ENCODE data around the gene ARCN1.
A peak's percentile ranks its signal among the peaks of the same experiment; 100 is the strongest.
"Not testable (repeated sequence)": the region's sequence is repeated elsewhere in the genome, so short reads cannot be mapped to it uniquely, and the experiment has no call there.

Gene ARCN1

DNA sequence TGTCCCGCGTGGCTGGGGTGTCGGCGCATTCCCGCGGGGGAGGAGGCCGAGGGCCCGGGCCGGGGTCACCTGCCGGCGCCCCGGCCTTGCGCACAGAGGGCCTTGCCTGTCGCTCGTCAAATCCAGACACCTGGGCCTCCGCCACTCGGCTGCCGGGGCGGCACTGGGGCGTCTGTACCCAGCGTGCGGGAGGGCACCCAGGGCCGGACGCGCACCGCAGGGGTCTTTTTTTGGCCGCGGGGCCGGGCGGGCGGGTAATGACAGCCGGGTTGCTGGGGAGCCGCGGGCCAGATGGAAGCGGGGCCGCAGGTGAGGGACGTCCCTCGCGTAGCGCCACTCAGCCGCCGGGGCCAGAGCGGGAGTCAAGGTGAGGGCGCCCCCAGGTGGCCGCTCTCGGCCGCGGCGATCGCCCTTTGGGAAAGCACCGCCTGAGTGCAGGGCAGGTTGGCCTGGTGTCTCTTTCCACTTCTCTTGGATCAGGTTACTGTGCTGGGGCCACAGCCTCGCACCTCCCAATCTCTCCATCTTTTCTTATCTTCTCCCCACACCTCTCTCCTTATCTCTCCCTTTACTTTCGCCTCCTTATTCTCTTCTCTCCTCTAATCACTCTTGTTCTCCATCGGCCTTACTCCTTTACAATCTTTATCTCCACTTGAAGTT, 38.7 kb downstream of the ARCN1 start:
- Histone ChIP-seq H3K56ac (ENCODE audit: low read length) (peak overlapping the region; percentile 44), H3K4me3 (ENCODE audit: low read length) (no peak overlapping the region), H2BK5ac (ENCODE audit: low read length) (no peak overlapping the region), H3K4me1 (ENCODE audit: control insufficient read depth, low read depth, low read length) (peaks cover 8% of the 10 kb centered on the region), H3K9ac (ENCODE audit: low read length) (peak overlapping the region; percentile 13), H2BK15ac (replicated peaks; ENCODE audit: low read depth) (no peak overlapping the region), H3K27ac (ENCODE audit: low read depth, low read length) (no peak overlapping the region), H3K27me3 (ENCODE audit: insufficient read depth, low read length, poor library complexity) (peaks cover 37% of the 10 kb centered on the region), H2AK5ac (ENCODE audit: low read length) (no peak overlapping the region), H3K4ac (ENCODE audit: low read depth, low read length) (no peak overlapping the region), H3K79me2 (ENCODE audit: control insufficient read depth, insufficient read depth, low read length) (no peaks in the 10 kb centered on the region), H2BK120ac (ENCODE audit: low read depth, low read length) (no peak overlapping the region), H3K23ac (ENCODE audit: low read length) (no peak overlapping the region), H3K79me1 (ENCODE audit: low read length) (no peaks in the 10 kb centered on the region), H4K8ac (ENCODE audit: low read depth, low read length) (no peak overlapping the region), H3K4me2 (ENCODE audit: low read length) (peak overlapping the region; percentile 16), H3K18ac (ENCODE audit: low read length) (no peak overlapping the region), H4K5ac (ENCODE audit: low read length) (no peak overlapping the region), H3K36me3 (ENCODE audit: control insufficient read depth, insufficient read depth, low read length) (no peaks in the 10 kb centered on the region)
- peak; percentile 96 for DNase-seq
- WGBS (ENCODE audit: extremely low coverage, insufficient coverage, low lambda C conversion rate), result 100% methylated on average over 2 of the region's 54 CpGs

DNA sequence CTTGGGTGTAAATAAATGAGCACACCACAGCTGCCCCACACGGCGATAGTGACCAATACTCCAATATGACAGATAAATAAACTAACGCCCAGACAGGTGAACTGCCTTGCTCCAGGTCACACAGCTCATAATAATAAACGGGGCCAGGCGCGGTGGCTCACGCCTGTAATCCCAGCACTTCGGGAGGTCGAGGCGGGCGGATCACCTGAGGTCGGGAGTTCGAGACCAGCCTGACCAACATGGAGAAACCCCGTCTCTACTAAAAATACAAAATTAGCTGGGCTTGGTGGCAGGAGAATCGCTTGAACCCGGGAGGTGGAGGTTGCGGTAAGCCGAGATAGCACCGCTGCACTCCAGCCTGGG, 39.2 kb downstream of the ARCN1 start:
- not testable (repeated sequence) for H4K8ac ChIP-seq (ENCODE audit: low read depth, low read length); H3K79me1 ChIP-seq (ENCODE audit: low read length); H3K18ac ChIP-seq (ENCODE audit: low read length); H2BK15ac ChIP-seq (replicated peaks; ENCODE audit: low read depth); H3K27ac ChIP-seq (ENCODE audit: low read depth, low read length); H3K79me2 ChIP-seq (ENCODE audit: control insufficient read depth, insufficient read depth, low read length); H3K4me2 ChIP-seq (ENCODE audit: low read length); H2AK5ac ChIP-seq (ENCODE audit: low read length); H3K4me3 ChIP-seq (ENCODE audit: low read length); H3K56ac ChIP-seq (ENCODE audit: low read length); H2BK5ac ChIP-seq (ENCODE audit: low read length); H3K9ac ChIP-seq (ENCODE audit: low read length); H3K23ac ChIP-seq (ENCODE audit: low read length); H3K36me3 ChIP-seq (ENCODE audit: control insufficient read depth, insufficient read depth, low read length); DNase-seq; H4K5ac ChIP-seq (ENCODE audit: low read length); H2BK120ac ChIP-seq (ENCODE audit: low read depth, low read length); H3K4me1 ChIP-seq (ENCODE audit: control insufficient read depth, low read depth, low read length); H3K4ac ChIP-seq (ENCODE audit: low read depth, low read length)
- no CpG with 5 or more reads among the region's 19 CpGs for WGBS (ENCODE audit: extremely low coverage, insufficient coverage, low lambda C conversion rate)
- H3K27me3 ChIP-seq (ENCODE audit: insufficient read depth, low read length, poor library complexity), result peaks cover 34% of the 10 kb centered on the region

DNA sequence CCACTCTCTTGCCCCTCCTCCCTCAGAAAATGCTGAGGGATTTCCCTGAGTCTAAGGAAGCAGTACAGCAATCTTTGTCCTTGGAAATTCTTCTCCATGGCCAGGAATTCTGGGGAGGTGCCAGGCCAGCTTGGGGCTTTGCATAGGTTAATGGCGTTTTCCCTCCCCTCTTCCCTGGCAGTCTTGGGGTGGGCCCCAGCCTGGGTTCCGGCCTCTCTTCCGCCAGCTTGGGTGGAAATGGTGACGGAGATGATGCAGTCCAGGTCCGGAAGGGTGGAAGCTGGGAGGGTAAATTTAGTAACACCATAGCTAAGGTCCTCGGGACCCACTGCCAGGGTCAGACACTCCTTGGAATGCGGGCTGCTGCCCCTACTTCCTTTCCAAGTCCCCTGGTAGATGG, 40.2 kb downstream of the ARCN1 start:
- peaks cover 10% of the 10 kb centered on the region for H3K4me1 ChIP-seq (ENCODE audit: control insufficient read depth, low read depth, low read length)
- H2AK5ac ChIP-seq (ENCODE audit: low read length), result no peak overlapping the region
- no peak overlapping the region for H3K9ac ChIP-seq (ENCODE audit: low read length)
- no peak overlapping the region for H4K8ac ChIP-seq (ENCODE audit: low read depth, low read length)
- no peak overlapping the region for H4K5ac ChIP-seq (ENCODE audit: low read length)
- no CpG with 5 or more reads among the region's 7 CpGs for WGBS (ENCODE audit: extremely low coverage, insufficient coverage, low lambda C conversion rate)
- no peaks in the 10 kb centered on the region for H3K79me1 ChIP-seq (ENCODE audit: low read length)
- no peaks in the 10 kb centered on the region for H3K79me2 ChIP-seq (ENCODE audit: control insufficient read depth, insufficient read depth, low read length)
- H3K23ac ChIP-seq (ENCODE audit: low read length), result no peak overlapping the region
- no peak overlapping the region for H2BK15ac ChIP-seq (replicated peaks; ENCODE audit: low read depth)
- H3K36me3 ChIP-seq (ENCODE audit: control insufficient read depth, insufficient read depth, low read length), result no peaks in the 10 kb centered on the region
- no peak overlapping the region for H3K56ac ChIP-seq (ENCODE audit: low read length)
- H3K27ac ChIP-seq (ENCODE audit: low read depth, low read length), result no peak overlapping the region
- H3K18ac ChIP-seq (ENCODE audit: low read length), result no peak overlapping the region
- no peak overlapping the region for H3K4me3 ChIP-seq (ENCODE audit: low read length)
- H2BK120ac ChIP-seq (ENCODE audit: low read depth, low read length), result no peak overlapping the region
- H3K27me3 ChIP-seq (ENCODE audit: insufficient read depth, low read length, poor library complexity), result peaks cover 28% of the 10 kb centered on the region
- DNase-seq, result peak; percentile 4
- H3K4ac ChIP-seq (ENCODE audit: low read depth, low read length), result no peak overlapping the region
- H2BK5ac ChIP-seq (ENCODE audit: low read length), result no peak overlapping the region
- H3K4me2 ChIP-seq (ENCODE audit: low read length), result no peak overlapping the region

DNA sequence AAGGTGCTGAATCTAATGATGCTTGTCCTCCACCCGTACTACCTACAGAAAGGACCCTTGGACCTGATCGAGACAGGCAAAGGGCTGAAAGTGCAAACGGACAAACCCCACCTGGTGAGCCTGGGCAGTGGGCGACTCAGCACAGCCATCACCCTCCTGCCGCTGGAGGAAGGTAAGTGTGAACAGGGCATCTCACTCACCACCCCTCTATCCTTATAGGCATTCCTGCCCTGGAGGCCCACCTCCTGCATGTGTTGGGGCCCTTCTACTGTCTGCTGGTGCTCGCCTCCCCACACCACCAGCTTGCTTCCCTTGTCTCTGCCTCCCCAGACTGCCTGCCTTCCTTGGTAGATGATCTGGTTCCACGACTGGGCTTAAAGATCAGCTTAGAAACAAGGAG, 42.3 kb downstream of the ARCN1 start:
- peak; percentile 7 for DNase-seq
- H3K36me3 ChIP-seq (ENCODE audit: control insufficient read depth, insufficient read depth, low read length), result no peaks in the 10 kb centered on the region
- H3K4me1 ChIP-seq (ENCODE audit: control insufficient read depth, low read depth, low read length), result peaks cover 11% of the 10 kb centered on the region
- WGBS (ENCODE audit: extremely low coverage, insufficient coverage, low lambda C conversion rate), result no CpG with 5 or more reads among the region's 7 CpGs
- no peak overlapping the region for H3K18ac ChIP-seq (ENCODE audit: low read length)
- no peak overlapping the region for H3K27ac ChIP-seq (ENCODE audit: low read depth, low read length)
- H4K8ac ChIP-seq (ENCODE audit: low read depth, low read length), result no peak overlapping the region
- no peaks in the 10 kb centered on the region for H3K79me1 ChIP-seq (ENCODE audit: low read length)
- no peak overlapping the region for H3K4me2 ChIP-seq (ENCODE audit: low read length)
- H3K27me3 ChIP-seq (ENCODE audit: insufficient read depth, low read length, poor library complexity), result peaks cover 11% of the 10 kb centered on the region
- H3K9ac ChIP-seq (ENCODE audit: low read length), result no peak overlapping the region
- no peak overlapping the region for H3K4ac ChIP-seq (ENCODE audit: low read depth, low read length)
- no peak overlapping the region for H3K4me3 ChIP-seq (ENCODE audit: low read length)
- H2AK5ac ChIP-seq (ENCODE audit: low read length), result peak overlapping the region; percentile 23
- H2BK120ac ChIP-seq (ENCODE audit: low read depth, low read length), result no peak overlapping the region
- no peak overlapping the region for H3K23ac ChIP-seq (ENCODE audit: low read length)
- H4K5ac ChIP-seq (ENCODE audit: low read length), result no peak overlapping the region
- no peaks in the 10 kb centered on the region for H3K79me2 ChIP-seq (ENCODE audit: control insufficient read depth, insufficient read depth, low read length)
- H2BK5ac ChIP-seq (ENCODE audit: low read length), result no peak overlapping the region
- no peak overlapping the region for H2BK15ac ChIP-seq (replicated peaks; ENCODE audit: low read depth)
- H3K56ac ChIP-seq (ENCODE audit: low read length), result peak overlapping the region; percentile 43

DNA sequence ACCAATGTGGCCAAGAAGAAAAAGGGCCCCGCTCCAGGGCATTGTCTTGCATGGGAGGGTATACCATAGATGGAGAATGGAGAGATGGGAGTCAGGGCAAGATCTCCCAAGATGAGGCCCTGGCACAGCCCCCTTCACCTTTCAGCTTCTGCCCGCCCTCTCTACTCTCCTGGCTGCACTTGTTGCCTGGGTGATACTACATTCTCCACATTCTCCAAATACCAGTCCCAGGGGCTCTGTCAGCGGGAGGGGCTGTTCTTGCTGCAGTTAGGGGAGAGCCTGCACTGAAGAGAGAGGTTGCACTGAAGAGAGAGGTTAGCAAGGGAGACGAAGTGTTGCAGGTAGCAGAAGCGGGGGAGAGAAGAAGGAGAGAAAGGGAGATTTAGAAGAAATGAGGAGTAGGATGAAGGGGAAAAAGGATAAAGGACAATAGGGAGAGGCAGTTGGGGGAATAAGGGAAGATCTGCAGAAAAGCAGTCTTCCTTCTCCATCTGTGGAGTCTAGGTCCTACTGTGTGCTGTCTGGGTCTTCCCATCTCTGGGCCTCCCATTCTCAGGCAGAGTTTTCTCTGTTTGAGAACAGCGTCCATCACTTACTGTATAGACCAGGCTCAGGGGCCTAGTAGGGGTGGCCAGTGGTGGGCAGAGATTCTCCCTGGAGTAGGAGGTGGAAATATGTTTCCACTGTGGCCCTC, 43.2 kb downstream of the ARCN1 start:
- H4K5ac ChIP-seq (ENCODE audit: low read length), result no peak overlapping the region
- H3K23ac ChIP-seq (ENCODE audit: low read length), result no peak overlapping the region
- H3K18ac ChIP-seq (ENCODE audit: low read length), result no peak overlapping the region
- H3K4ac ChIP-seq (ENCODE audit: low read depth, low read length), result no peak overlapping the region
- DNase-seq, result peak; percentile 98
- H3K27ac ChIP-seq (ENCODE audit: low read depth, low read length), result no peak overlapping the region
- no peak overlapping the region for H3K4me3 ChIP-seq (ENCODE audit: low read length)
- H3K27me3 ChIP-seq (ENCODE audit: insufficient read depth, low read length, poor library complexity), result peaks cover 3% of the 10 kb centered on the region
- 100% methylated on average over 1 of the region's 6 CpGs for WGBS (ENCODE audit: extremely low coverage, insufficient coverage, low lambda C conversion rate)
- H3K79me2 ChIP-seq (ENCODE audit: control insufficient read depth, insufficient read depth, low read length), result no peaks in the 10 kb centered on the region
- H2AK5ac ChIP-seq (ENCODE audit: low read length), result no peak overlapping the region
- no peak overlapping the region for H3K9ac ChIP-seq (ENCODE audit: low read length)
- no peak overlapping the region for H2BK15ac ChIP-seq (replicated peaks; ENCODE audit: low read depth)
- no peak overlapping the region for H4K8ac ChIP-seq (ENCODE audit: low read depth, low read length)
- H3K4me2 ChIP-seq (ENCODE audit: low read length), result no peak overlapping the region
- H3K79me1 ChIP-seq (ENCODE audit: low read length), result no peaks in the 10 kb centered on the region
- peak overlapping the region; percentile 1 for H3K56ac ChIP-seq (ENCODE audit: low read length)
- no peak overlapping the region for H2BK120ac ChIP-seq (ENCODE audit: low read depth, low read length)
- no peak overlapping the region for H2BK5ac ChIP-seq (ENCODE audit: low read length)
- peaks cover 11% of the 10 kb centered on the region for H3K4me1 ChIP-seq (ENCODE audit: control insufficient read depth, low read depth, low read length)
- no peaks in the 10 kb centered on the region for H3K36me3 ChIP-seq (ENCODE audit: control insufficient read depth, insufficient read depth, low read length)

All from mesendoderm (in vitro differentiated cells).